ENCODE data around the gene ROBO3. TPM values are rescaled to one million over a fixed set of nuclear protein-coding genes. Genes with fewer than 3 reads are reported as not detected.

ROBO3 gene
- total RNA-seq, 1 donor from 2014 or later, result 2.6 TPM

GRCh38 chr11:124892146-124892545 is 26.9 kb downstream of the ROBO3 start:
- ATAC-seq, result no peak

GRCh38 chr11:124892750-124893454 is 27.7 kb downstream of the ROBO3 start:
- ATAC-seq, result no peak

- ATAC-seq, result no peak
Measured at GRCh38 chr11:124893781-124894401, 28.7 kb downstream of the ROBO3 start.

- ATAC-seq, result no peak
Measured at GRCh38 chr11:124894606-124895430, 29.6 kb downstream of the ROBO3 start.

- ATAC-seq, result no peak
Measured at GRCh38 chr11:124895471-124895971, 30.3 kb downstream of the ROBO3 start.

GRCh38 chr11:124896071-124896750 is 31.0 kb downstream of the ROBO3 start:
- no peak for ATAC-seq

DNA sequence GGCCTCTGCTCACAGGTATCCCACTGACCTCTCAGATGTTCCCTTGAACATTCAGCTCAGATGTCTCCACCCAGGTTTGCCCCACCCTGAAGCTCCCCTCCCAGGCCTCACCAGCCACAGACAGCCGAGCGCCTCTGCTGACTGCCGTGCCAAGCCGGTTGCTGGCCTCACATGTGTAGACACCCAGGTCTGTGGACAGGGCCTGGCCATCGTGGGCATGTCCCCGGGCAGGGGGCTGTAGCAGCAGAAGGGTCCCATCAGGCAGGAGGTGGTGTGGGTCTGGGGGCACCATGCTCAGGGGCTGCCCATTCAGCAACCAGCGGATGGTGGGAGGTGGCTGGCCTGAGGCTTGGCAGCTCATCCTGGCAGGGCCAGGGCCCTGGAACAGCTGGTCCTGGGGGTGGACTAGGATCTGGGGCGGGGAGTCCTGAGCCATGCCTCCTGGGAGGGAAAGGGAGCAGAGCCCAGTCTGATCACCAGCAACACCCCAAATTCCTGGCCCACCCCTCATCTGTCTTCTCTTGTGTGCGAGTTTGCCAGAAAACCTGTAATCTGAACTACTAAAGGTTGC is 31.7 kb downstream of the ROBO3 start:
- no peak for ATAC-seq

GRCh38 chr11:124897674-124898262 is 32.5 kb downstream of the ROBO3 start, which contains the start of gene ROBO4:
ROBO4 (minus strand) TSS chr11:124897865; CDS start chr11:124897795, 70 bp downstream.
- ATAC-seq, result no peak

- peak; percentile 84 for ATAC-seq
Measured at GRCh38 chr11:124898263-124898680, 33.0 kb downstream of the ROBO3 start.

DNA sequence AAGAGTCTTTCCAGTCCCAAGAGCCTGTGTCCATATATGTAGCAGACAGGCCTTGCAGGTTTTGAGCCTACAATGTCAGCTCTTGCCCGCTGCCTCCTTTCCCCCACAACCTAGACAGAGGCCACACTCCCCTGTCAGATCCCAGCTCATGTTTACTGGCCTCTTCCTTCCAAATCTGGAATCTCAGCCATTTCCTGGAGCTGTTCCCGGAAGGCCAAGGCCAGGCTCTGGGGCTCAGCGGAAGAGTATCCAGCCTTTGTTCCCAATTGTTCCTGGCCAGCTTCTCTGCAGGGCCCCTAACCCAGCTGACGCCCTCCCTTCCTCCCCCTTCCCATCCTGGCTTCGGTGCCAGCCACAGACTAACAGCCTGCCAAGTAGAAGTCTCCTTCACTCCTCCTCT is 33.5 kb downstream of the ROBO3 start:
- ATAC-seq, result peak; percentile 25

DNA sequence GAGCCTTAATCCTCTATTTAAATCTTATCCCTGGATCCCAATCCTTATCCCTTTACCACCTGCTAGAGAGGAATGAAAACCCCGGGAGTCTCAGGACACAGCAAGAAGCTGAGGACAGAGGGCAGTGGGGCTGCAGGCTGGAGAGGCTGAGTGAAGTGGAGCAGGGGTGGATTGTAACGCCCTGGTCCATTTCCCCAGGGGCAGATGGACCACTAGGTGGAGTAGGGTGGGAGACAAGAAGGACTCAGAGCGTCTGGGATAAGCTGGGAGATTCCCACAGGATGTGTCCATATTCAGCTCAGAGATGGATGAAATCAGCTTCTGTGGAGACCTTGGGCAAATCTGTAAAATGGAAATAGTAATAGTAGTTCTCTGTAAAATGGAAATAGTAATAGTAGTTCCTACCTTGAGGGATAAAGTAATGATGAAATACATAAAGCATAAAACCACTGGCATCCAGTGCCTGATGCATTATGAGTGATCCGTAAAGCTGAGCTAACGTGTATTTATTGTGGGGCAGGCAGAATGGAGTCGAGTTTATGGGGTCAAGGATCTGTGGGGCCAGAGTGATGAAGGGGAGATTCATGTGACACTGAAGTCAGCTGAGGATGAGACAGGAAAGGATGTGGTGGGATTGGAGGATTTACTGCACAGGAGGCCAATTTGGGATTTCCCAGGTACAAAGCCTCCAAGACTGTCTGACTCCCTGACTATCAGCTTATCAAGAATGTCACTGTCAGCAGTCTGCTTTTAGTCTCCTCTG is 34.3 kb downstream of the ROBO3 start:
- no peak for ATAC-seq

DNA sequence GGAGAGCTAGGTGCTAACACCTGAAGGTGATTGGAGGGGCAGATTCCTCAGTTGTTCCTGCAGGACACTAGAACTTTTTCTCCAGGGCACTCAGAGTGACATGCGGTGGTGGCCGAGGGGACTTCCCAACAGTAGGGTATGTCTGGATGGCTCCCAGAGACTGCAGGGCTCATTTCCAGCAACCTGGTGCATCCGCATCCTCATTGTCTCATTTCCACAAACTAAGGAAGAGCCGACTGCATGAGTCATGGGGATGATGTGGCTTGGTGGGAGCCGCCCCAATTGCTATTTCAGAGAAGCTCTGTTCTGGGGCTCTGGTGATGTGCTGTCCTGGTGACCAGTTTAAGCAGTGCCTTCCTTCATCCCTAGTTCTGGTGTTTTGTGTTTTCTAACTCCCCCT is 35.2 kb downstream of the ROBO3 start:
- peak; percentile 73 for ATAC-seq

- no peak for ATAC-seq
Measured at GRCh38 chr11:124902616-124903015, 37.4 kb downstream of the ROBO3 start.

- no peak for ATAC-seq
Measured at GRCh38 chr11:124915541-124916369, 50.5 kb downstream of the ROBO3 start.

GRCh38 chr11:124916370-124916710 is 51.1 kb downstream of the ROBO3 start:
- no peak for ATAC-seq

DNA sequence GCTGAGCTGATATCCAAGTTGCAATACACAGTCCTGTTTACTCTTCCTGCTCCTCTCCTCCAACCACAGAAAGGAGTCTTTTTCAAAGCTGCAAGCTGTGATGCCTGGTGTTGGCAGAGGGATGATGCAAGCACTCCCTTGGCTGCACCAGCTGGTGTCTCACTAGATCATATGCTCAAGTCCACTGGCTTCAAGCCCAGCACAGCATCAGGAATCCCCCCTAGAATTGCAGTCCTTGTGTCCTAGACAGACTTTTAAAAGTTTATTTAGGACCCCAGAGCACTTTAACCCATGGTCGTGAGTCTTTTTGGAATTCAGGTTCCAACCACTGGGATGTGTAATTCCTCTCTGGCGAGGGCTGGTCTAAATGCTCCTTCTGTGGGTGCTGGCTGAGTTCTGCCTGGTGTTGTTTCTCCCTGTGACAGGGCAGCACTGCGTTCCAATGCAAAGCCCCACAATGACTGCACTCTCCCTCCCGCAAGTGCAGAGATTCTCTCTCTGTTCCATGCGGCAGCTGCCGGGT is 51.9 kb downstream of the ROBO3 start:
- no peak for ATAC-seq

DNA sequence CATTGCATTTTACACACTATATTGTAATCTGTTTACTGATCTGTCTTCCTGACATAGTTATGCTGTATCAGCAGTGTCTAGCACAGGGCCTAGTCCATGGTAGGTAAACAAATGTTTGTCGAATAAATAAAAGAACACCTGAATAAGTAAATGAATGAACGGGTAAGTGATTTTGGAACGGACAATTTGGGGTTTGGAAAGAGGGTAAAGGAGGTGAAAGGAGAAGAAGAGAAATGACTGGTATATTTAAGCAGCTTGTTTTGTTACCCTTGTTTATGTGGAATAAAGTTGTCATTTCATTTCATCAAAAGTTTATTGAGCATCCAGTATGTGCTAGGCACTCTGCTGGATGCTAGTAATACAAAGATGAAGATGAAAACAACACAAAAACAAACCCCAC is 53.7 kb downstream of the ROBO3 start, which contains the start of gene HEPN1:
Gene HEPN1 (plus strand): TSS at position 301 of the 400 bp plus-strand sequence.
- ATAC-seq, result no peak

DNA sequence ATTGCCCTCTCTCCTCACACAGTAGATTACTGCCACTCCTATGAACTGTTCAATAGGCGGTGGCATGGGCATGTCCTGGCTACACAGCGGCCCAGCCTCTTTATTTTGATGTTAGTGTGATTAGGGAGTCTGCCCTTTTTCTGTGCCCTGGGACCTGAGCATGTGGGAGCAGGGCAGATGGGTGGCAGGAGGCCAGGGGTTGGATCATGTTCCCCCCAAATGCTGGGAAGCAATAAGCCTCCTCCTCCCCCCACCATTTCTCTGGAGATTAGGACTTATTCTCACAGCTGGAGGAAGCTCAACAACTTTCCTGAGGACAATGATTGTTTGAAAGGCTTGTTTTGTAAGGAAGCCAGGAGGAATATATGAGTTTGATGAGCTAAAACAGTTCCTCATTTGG is 54.7 kb downstream of the ROBO3 start:
- ATAC-seq, result no peak

DNA sequence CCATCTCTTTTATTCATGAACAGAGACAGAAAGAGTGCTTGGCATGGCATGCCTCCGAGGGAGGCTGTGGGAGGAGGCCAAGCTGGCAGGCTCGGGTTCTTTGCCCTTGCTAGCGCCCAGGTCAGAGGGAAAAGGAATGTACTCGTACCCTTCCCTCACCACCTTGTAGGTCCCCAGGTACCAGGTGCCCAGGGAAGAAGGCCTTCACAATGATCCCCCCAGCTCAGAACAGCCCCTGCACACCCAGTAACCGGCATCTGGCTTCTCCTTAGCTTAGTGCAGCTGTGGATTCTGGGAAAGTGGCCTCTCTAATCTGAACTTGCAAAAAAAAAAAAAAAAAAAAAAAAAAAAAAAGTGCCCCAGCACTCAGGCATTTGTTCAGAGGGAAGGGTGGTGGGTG is 55.1 kb downstream of the ROBO3 start:
- no peak for ATAC-seq
